PC-3 (cell line): ENCODE data around the gene MSL3B.

Experiments
- ATAC-seq: fragments of 200-7000 bp; cut with Tn5 transposase; 2 replicates; pipeline ENCODE4 v1.9.1; 2020; ENCODE audit warnings: mild to moderate bottlenecking, moderate library complexity
- BruUV-seq: library from RNA; stranded (reverse); fragments of 400-500 nt; replicated peaks from 2 replicates; lab custom pipeline; 2021; lab: Mats Ljungman, UMichigan
- CTCF ChIA-PET: fragments of 300-600 bp; sonication (Branson Sonifier 250); formaldehyde crosslinking; loops from one replicate; lab custom pipeline; 2022; ENCODE audit warnings: antibody characterized with exemption; lab: Charles Lee
- POLR2A ChIA-PET: fragments of 300-600 bp; sonication (Branson Sonifier 250); formaldehyde crosslinking; loops from one replicate; lab custom pipeline; 2022; ENCODE audit warnings: antibody characterized with exemption; ENCODE audit not compliant: unreplicated experiment; lab: Charles Lee
- DNase-seq: peaks from one replicate; pipeline ENCODE4 v3.0.0-alpha.2; 2015
- H2AFZ ChIP-seq: fragments of 300-600 bp; sonication (generic); 2 replicates; pipeline ENCODE4 v1.6.0; 2016; ENCODE audit warnings: antibody characterized with exemption, low read length
- H3F3A ChIP-seq: fragments of 300-600 bp; sonication (generic); one replicate; pipeline ENCODE4 v1.6.0; 2017; ENCODE audit warnings: antibody characterized with exemption, low read length, control low read depth, mild to moderate bottlenecking; ENCODE audit not compliant: unreplicated experiment
- H3K27ac ChIP-seq: fragments of 300-600 bp; sonication (generic); 2 replicates; pipeline ENCODE4 v1.5.1; 2016; ENCODE audit warnings: mild to moderate bottlenecking, low read length
- H3K27me3 ChIP-seq: fragments of 300-600 bp; sonication (generic); 2 replicates; pipeline ENCODE4 v1.6.1; 2016; ENCODE audit warnings: low read length, mixed read lengths
- H3K36me3 ChIP-seq: fragments of 300-600 bp; sonication (generic); 2 replicates; pipeline ENCODE4 v1.6.1; 2016; ENCODE audit warnings: low read depth, mixed run types, low read length, mixed read lengths
- H3K4me1 ChIP-seq: fragments of 300-600 bp; sonication (generic); 2 replicates; pipeline ENCODE4 v1.5.1; 2016; ENCODE audit warnings: low read length; ENCODE audit not compliant: insufficient read depth
- H3K4me2 ChIP-seq: fragments of 300-600 bp; sonication (generic); 2 replicates; pipeline ENCODE4 v1.6.0; 2016; ENCODE audit warnings: low read length
- H3K4me3 ChIP-seq: fragments of 300-600 bp; sonication (generic); 2 replicates; pipeline ENCODE4 v1.5.1; 2016; ENCODE audit warnings: mild to moderate bottlenecking, low read length, mixed read lengths
- H3K79me2 ChIP-seq: fragments of 300-600 bp; sonication (generic); 2 replicates; pipeline ENCODE4 v1.6.1; 2017; ENCODE audit warnings: low read length, mixed read lengths
- H3K9ac ChIP-seq: fragments of 300-600 bp; sonication (generic); 2 replicates; pipeline ENCODE4 v1.6.0; 2016; ENCODE audit warnings: mild to moderate bottlenecking, low read length
- H3K9me2 ChIP-seq: fragments of 300-600 bp; sonication (generic); replicated peaks from 2 replicates; pipeline ENCODE4 v1.6.1; 2016; ENCODE audit warnings: mixed run types, low read length, mixed read lengths
- H3K9me3 ChIP-seq: fragments of 300-600 bp; sonication (generic); 2 replicates; pipeline ENCODE4 v1.6.1; 2016; ENCODE audit warnings: low read length, mixed read lengths
- H4K20me1 ChIP-seq: fragments of 300-600 bp; sonication (generic); 2 replicates; pipeline ENCODE4 v1.6.1; 2016; ENCODE audit warnings: low read length, mixed read lengths
- EZH2 ChIP-seq: fragments of 300-600 bp; sonication (generic); IDR thresholded peaks from one replicate; pipeline ENCODE4 v1.6.1; 2017; ENCODE audit warnings: antibody characterized with exemption, mild to moderate bottlenecking, low read length; ENCODE audit not compliant: unreplicated experiment
- EZH2phosphoT487 ChIP-seq: fragments of 300-600 bp; sonication (generic); IDR thresholded peaks from 2 replicates; pipeline ENCODE4 v1.6.1; 2018; ENCODE audit warnings: mild to moderate bottlenecking, antibody characterized with exemption, low read length, borderline replicate concordance
- intact Hi-C: fragments of 100-400 bp; cut with micrococcal nuclease; formaldehyde crosslinking; loops from 2 replicates; pipeline ENCODE4 v1.9.0; 2023
- TF ChIP-seq, protein P1 (sequence below): fragments of 300-600 bp; sonication (generic); conservative IDR thresholded peaks from 2 replicates; pipeline ENCODE4 v1.5.1; 2017; ENCODE audit warnings: antibody characterized with exemption, low read depth, mild to moderate bottlenecking, low read length

The MSL3B gene

GRCh38 chr2:233824373-233824772 lies 43.8 kb downstream of the MSL3B start:
- Histone ChIP-seq H4K20me1 (no peaks in the 10 kb centered on the region), H2AFZ (no peak overlapping the region), H3K36me3 (no peaks in the 10 kb centered on the region), H3K9me3 (no peaks in the 10 kb centered on the region), H3K27ac (no peak overlapping the region), H3K9me2 (no peaks in the 10 kb centered on the region), H3K9ac (no peak overlapping the region), H3K4me1 (no peaks in the 10 kb centered on the region), H3K4me3 (no peak overlapping the region), H3K4me2 (no peak overlapping the region), H3F3A (no peaks in the 10 kb centered on the region), H3K79me2 (no peaks in the 10 kb centered on the region), H3K27me3 (no peaks in the 10 kb centered on the region)
- ATAC-seq (no peak), DNase-seq (no peak)
- TF ChIP-seq EZH2 (no peak), EZH2phosphoT487 (no peak)
- TF ChIP-seq, protein P1, sequence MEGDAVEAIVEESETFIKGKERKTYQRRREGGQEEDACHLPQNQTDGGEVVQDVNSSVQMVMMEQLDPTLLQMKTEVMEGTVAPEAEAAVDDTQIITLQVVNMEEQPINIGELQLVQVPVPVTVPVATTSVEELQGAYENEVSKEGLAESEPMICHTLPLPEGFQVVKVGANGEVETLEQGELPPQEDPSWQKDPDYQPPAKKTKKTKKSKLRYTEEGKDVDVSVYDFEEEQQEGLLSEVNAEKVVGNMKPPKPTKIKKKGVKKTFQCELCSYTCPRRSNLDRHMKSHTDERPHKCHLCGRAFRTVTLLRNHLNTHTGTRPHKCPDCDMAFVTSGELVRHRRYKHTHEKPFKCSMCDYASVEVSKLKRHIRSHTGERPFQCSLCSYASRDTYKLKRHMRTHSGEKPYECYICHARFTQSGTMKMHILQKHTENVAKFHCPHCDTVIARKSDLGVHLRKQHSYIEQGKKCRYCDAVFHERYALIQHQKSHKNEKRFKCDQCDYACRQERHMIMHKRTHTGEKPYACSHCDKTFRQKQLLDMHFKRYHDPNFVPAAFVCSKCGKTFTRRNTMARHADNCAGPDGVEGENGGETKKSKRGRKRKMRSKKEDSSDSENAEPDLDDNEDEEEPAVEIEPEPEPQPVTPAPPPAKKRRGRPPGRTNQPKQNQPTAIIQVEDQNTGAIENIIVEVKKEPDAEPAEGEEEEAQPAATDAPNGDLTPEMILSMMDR: no peak
- ChIA-PET POLR2A (no interaction called here), CTCF (no interaction called here)
- intact Hi-C loops: no loop called here
- no TSS peak for BruUV-seq

DNA sequence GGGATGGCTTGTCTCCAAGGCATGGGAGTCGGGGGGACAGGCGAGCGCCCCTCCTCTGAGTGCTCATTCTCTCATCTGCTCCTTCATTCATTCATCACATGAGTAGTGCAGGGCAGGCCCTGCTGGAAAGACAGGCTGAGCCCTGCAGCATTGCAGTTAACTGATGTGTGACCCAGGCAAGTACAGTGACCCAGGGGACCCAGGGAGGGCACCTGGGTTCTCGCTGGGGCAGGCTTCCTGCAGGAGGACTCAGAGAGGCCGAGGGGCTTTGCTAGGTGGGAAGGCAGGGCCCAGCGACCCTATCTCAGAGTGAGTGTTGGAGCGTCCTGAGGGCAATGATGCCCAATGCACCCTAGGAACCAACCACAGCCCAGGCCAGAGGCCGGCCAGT lies 44.5 kb downstream of the MSL3B start:
- intact Hi-C loops: no loop called here
- Histone ChIP-seq H3K4me1 (no peaks in the 10 kb centered on the region), H4K20me1 (no peaks in the 10 kb centered on the region), H3K79me2 (no peaks in the 10 kb centered on the region), H3K9ac (no peak overlapping the region), H2AFZ (no peak overlapping the region), H3K36me3 (no peaks in the 10 kb centered on the region), H3K4me2 (no peak overlapping the region), H3K4me3 (no peak overlapping the region), H3F3A (no peaks in the 10 kb centered on the region), H3K9me3 (no peaks in the 10 kb centered on the region), H3K9me2 (no peaks in the 10 kb centered on the region), H3K27ac (no peak overlapping the region), H3K27me3 (no peaks in the 10 kb centered on the region)
- ATAC-seq (no peak), DNase-seq (no peak)
- ChIA-PET POLR2A (no interaction called here), CTCF (no interaction called here)
- TF ChIP-seq EZH2 (no peak), EZH2phosphoT487 (no peak)
- TF ChIP-seq, protein P1: no peak
- BruUV-seq: no TSS peak

DNA sequence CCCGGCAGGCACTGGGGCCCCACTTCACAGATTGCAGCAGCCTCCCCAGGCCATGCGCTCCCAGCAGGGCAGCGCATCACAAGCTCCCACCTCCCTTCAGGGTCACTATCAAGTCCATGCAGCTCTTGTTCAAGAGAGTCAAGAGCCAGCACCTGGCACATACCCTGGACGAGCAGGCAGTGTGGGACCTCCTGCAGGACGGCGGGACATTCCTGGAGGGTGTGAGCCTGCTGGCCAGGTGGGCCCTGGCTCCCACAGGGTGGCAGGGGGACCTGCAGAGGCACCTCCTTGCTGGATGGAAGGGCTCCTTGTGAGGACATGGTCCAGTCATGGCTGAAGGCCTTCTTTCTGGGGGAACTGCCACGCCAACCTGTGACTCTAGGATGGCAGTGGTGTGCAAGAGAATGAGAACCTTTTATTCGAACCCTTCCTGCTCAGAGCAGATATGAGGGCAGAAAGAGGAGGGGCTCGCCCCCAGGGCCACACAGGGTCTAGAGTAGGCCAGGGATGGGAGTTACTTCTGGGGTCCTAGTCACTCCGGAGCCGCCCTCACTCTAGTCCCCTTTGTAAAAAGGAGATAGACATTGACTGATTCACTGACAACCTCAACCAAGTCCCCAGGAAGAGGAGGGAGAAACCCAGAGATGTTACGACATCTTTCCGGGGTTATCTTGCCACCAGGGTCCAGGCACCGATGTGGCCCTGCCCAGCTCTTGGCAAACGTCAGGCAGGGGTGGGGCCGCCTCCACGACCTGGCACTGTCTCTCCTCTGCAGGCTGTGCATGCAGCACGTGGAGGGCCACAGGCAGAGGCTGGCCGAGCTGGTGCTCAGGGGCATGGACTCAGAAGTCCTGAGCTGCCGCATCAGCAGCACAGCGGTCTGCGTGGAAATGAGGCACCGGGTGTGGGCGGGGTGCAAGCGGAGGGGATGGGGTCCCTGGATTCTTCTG lies 45.1 kb downstream of the MSL3B start:
- ChIA-PET POLR2A (no interaction called here), CTCF (no interaction called here)
- TF ChIP-seq EZH2phosphoT487 (no peak), EZH2 (no peak)
- TF ChIP-seq, protein P1: no peak
- ATAC-seq: no peak
- no peak overlapping the region for H3K27ac ChIP-seq
- H3K9me3 ChIP-seq: no peaks in the 10 kb centered on the region
- no peaks in the 10 kb centered on the region for H3K27me3 ChIP-seq
- no peaks in the 10 kb centered on the region for H3K4me1 ChIP-seq
- H3K4me3 ChIP-seq: no peak overlapping the region
- no peak overlapping the region for H2AFZ ChIP-seq
- no peaks in the 10 kb centered on the region for H3K79me2 ChIP-seq
- H3K9me2 ChIP-seq: no peaks in the 10 kb centered on the region
- H3K36me3 ChIP-seq: no peaks in the 10 kb centered on the region
- H3F3A ChIP-seq: no peaks in the 10 kb centered on the region
- intact Hi-C loops: no loop called here
- H3K4me2 ChIP-seq: no peak overlapping the region
- no peak for DNase-seq
- no peak overlapping the region for H3K9ac ChIP-seq
- H4K20me1 ChIP-seq: no peaks in the 10 kb centered on the region
- BruUV-seq: no TSS peak
